Measurements from ENCODE around the gene SUN2. TPM values are rescaled to one million over a fixed set of nuclear protein-coding genes. Genes with fewer than 3 reads are reported as not detected.

SUN2 gene
- total and polyA plus RNA-seq, 2 of the 8 experiments (the other 6 are each of a cell fraction or from before 2014, with no cell fraction given), result 5.1 to 10.5 TPM

- H2AK5ac ChIP-seq (ENCODE audit: low read depth, low read length), result no peak overlapping the region
- no peak overlapping the region for H2BK120ac ChIP-seq (replicated peaks; ENCODE audit: low read depth, low read length)
- no peak overlapping the region for H4K91ac ChIP-seq (replicated peaks; ENCODE audit: insufficient read length, low read length)
- no peak overlapping the region for H3K18ac ChIP-seq (ENCODE audit: extremely low read depth, low read length)
- H3K56ac ChIP-seq (replicated peaks; ENCODE audit: insufficient read length, low read depth, low read length), result no peak overlapping the region
- H3K4me2 ChIP-seq (ENCODE audit: insufficient read depth in 1 of 2, low read depth in 2 of 2, low read length in 2 of 2), result peak overlapping the region; percentile 78 to 91; a peak in 3 of 4 replicates
- H2AFZ ChIP-seq (ENCODE audit: low read length), result no peak overlapping the region
- DNase-seq (ENCODE audit: low read depth in 1 of 2, low spot score in 2 of 2) (no peak), FAIRE-seq (no peak)
- WGBS, 2 experiments (ENCODE audit: extremely low coverage in 1 of 2, insufficient coverage in 1 of 2, insufficient read length in 1 of 2, insufficient replicate concordance in 2 of 2, low coverage in 1 of 2, low lambda C conversion rate in 2 of 2, missing lambda C conversion rate in 1 of 2), result 83% methylated on average over 4 of the region's 4 CpGs; no CpG with 5 or more reads in 1 of the 2 experiments
- H3K9ac ChIP-seq (replicated peaks in 1 of 4; ENCODE audit: extremely low read depth in 1 of 4, low read depth in 3 of 4, low read length in 3 of 4), result no peak overlapping the region
- H4K8ac ChIP-seq (ENCODE audit: extremely low read depth, insufficient read depth, low read length), result no peak overlapping the region
- H3K79me2 ChIP-seq (ENCODE audit: control insufficient read depth in 1 of 2, insufficient read depth in 2 of 2, low read length in 2 of 2), result no peaks in the 10 kb centered on the region
- H3K4ac ChIP-seq (replicated peaks; ENCODE audit: insufficient read length, low read depth, low read length), result no peak overlapping the region
- no peaks in the 10 kb centered on the region for H3K36me3 ChIP-seq (ENCODE audit: control insufficient read depth in 2 of 4, insufficient read depth in 4 of 4, low read length in 3 of 4)
- H3K27me3 ChIP-seq (replicated peaks in 1 of 4; ENCODE audit: control insufficient read depth in 3 of 4, extremely low read depth in 1 of 4, insufficient read depth in 3 of 4, low read length in 3 of 4), result peaks cover 0 to 6% (median 0%) of the 10 kb centered on the region in 4 experiments; a peak in 2 of 7 replicates
- no peaks in the 10 kb centered on the region for H4K20me1 ChIP-seq (replicated peaks in 1 of 2; ENCODE audit: control insufficient read depth in 1 of 2, insufficient read depth in 2 of 2, low read length in 2 of 2)
- H3K4me3 ChIP-seq (ENCODE audit: extremely low read depth in 1 of 4, insufficient read depth in 2 of 4, low read depth in 3 of 4, low read length in 4 of 4), result peak overlapping the region in 2 of 4 experiments; percentile 61 to 86; a peak in 3 of 8 replicates
- CTCF ChIA-PET (ENCODE audit: partially characterized antibody), result interaction anchor here (0.6 to 4.4 kb wide), 4 partner anchors 24 to 73 kb away, joined by 3 to 33 read pairs (median 3); no protein-coding TSS in a partner anchor
- peaks cover 0 to 4% (median 0%) of the 10 kb centered on the region in 4 experiments; a peak in 1 of 7 replicates for H3K4me1 ChIP-seq (replicated peaks in 1 of 4; ENCODE audit: control insufficient read depth in 3 of 4, insufficient read depth in 4 of 4, low read length in 3 of 4)
- H3K14ac ChIP-seq (ENCODE audit: insufficient read length), result no peak overlapping the region
- peaks cover 5% of the 10 kb centered on the region for H3K23me2 ChIP-seq (ENCODE audit: low read depth, low read length)
- H2BK12ac ChIP-seq (ENCODE audit: low read depth, low read length), result no peak overlapping the region
- H3K23ac ChIP-seq (ENCODE audit: insufficient read length), result no peak overlapping the region
- POLR2A ChIA-PET (ENCODE audit: partially characterized antibody), result no interaction called here
- no peak overlapping the region for H2BK15ac ChIP-seq (ENCODE audit: low read length)
- H3K9me3 ChIP-seq (ENCODE audit: insufficient read depth in 2 of 2, low read depth in 1 of 2, low read length in 1 of 2), result no peaks in the 10 kb centered on the region
- no peak overlapping the region for H2BK20ac ChIP-seq (ENCODE audit: low read length)
- no peak overlapping the region for H4K5ac ChIP-seq (ENCODE audit: insufficient read length, low read depth, low read length)
- no peak overlapping the region for H3K27ac ChIP-seq (ENCODE audit: low read depth, low read length)
- H3K79me1 ChIP-seq (ENCODE audit: low read depth, low read length), result no peaks in the 10 kb centered on the region
- H2BK5ac ChIP-seq (ENCODE audit: low read depth, low read length), result no peak overlapping the region
- TF ChIP-seq BACH1 (IDR thresholded peaks at IDR 0.05; ENCODE audit: low read length) (no peak), BRCA1 (IDR thresholded peaks at IDR 0.05; ENCODE audit: low read depth, low read length) (no peak), EP300 (IDR thresholded peaks at IDR 0.05; ENCODE audit: borderline replicate concordance in 1 of 2, low read depth in 2 of 2, low read length in 2 of 2) (no peak), SP4 (IDR thresholded peaks at IDR 0.05; ENCODE audit: low read length) (no peak), FOSL1 (IDR thresholded peaks at IDR 0.05; ENCODE audit: insufficient read depth, low read depth, low read length) (no peak), RAD21 (IDR thresholded peaks at IDR 0.05 in 1 of 2, conservative IDR thresholded peaks at IDR 0.05 in 1 of 2; ENCODE audit: low read depth in 2 of 2, low read length in 2 of 2) (no peak), CHD2 (IDR thresholded peaks at IDR 0.05; ENCODE audit: low read length) (no peak), ASH2L (IDR thresholded peaks at IDR 0.05; ENCODE audit: low read length) (no peak), CHD1 (IDR thresholded peaks at IDR 0.05; ENCODE audit: low read depth, low read length) (no peak), NRF1 (IDR thresholded peaks at IDR 0.05; ENCODE audit: low read depth, low read length) (no peak), TBP (IDR thresholded peaks at IDR 0.05; ENCODE audit: low read depth, low read length) (no peak), GABPA (IDR thresholded peaks at IDR 0.05; ENCODE audit: borderline replicate concordance, insufficient read depth, low read length) (no peak), MAX (IDR thresholded peaks at IDR 0.05) (no peak), POLR2A (IDR thresholded peaks at IDR 0.05; ENCODE audit: control extremely low read depth in 1 of 2, low read depth in 2 of 2, low read length in 2 of 2) (no peak), KDM4A (IDR thresholded peaks at IDR 0.05; ENCODE audit: low read depth, low read length, severe bottlenecking) (no peak)
These were observed 37.0 kb upstream of the SUN2 start for GRCh38 chr22:38792833-38793232.
